Stimulated activated CD8-positive, alpha-beta memory T cell treated with anti-CD3 and anti-CD28 coated beads, Interleukin-15, amount 100 ng/mL, for 1 hour (primary cell): ENCODE data around the gene LAMA2.

Experiments used
- DNase-seq: peaks from one replicate; pipeline ENCODE4 v3.0.0-alpha.2; 2020; ENCODE audit warnings: low read depth

Gene LAMA2

GRCh38 chr6:129269076-129269475 is 386.1 kb downstream of the LAMA2 start:
- DNase-seq = no peak

- no peak for DNase-seq
Observed at GRCh38 chr6:129269891-129270290, 387.0 kb downstream of the LAMA2 start.

GRCh38 chr6:129270450-129270849 is 387.5 kb downstream of the LAMA2 start:
- DNase-seq = no peak

- no peak for DNase-seq
Observed at GRCh38 chr6:129273161-129273560, 390.2 kb downstream of the LAMA2 start.

GRCh38 chr6:129276461-129276860 is 393.5 kb downstream of the LAMA2 start:
- DNase-seq = no peak

GRCh38 chr6:129276986-129277385 is 394.0 kb downstream of the LAMA2 start:
- DNase-seq = no peak

GRCh38 chr6:129279343-129280292 is 396.7 kb downstream of the LAMA2 start:
- no peak for DNase-seq

GRCh38 chr6:129280293-129280644 is 397.3 kb downstream of the LAMA2 start:
- DNase-seq = no peak

- no peak for DNase-seq
Observed at GRCh38 chr6:129280749-129281148, 397.8 kb downstream of the LAMA2 start.

GRCh38 chr6:129281168-129281796 is 398.3 kb downstream of the LAMA2 start:
- no peak for DNase-seq

GRCh38 chr6:129282019-129282418 is 399.1 kb downstream of the LAMA2 start:
- no peak for DNase-seq

- DNase-seq = no peak
Observed at GRCh38 chr6:129284225-129284624, 401.3 kb downstream of the LAMA2 start.

GRCh38 chr6:129287231-129288177 is 404.6 kb downstream of the LAMA2 start:
- no peak for DNase-seq

- DNase-seq = no peak
Observed at GRCh38 chr6:129289442-129289841, 406.5 kb downstream of the LAMA2 start.

- DNase-seq = no peak
Observed at GRCh38 chr6:129292836-129293235, 409.9 kb downstream of the LAMA2 start.

GRCh38 chr6:129297592-129297991 is 414.7 kb downstream of the LAMA2 start:
- no peak for DNase-seq

- DNase-seq = no peak
Observed at GRCh38 chr6:129302671-129303070, 419.7 kb downstream of the LAMA2 start.

GRCh38 chr6:129306826-129307225 is 423.9 kb downstream of the LAMA2 start:
- DNase-seq = no peak

- DNase-seq = no peak
Observed at GRCh38 chr6:129307845-129308244, 424.9 kb downstream of the LAMA2 start.

- DNase-seq = no peak
Observed at GRCh38 chr6:129309154-129309553, 426.2 kb downstream of the LAMA2 start.

- DNase-seq = no peak
Observed at GRCh38 chr6:129312880-129313279, 429.9 kb downstream of the LAMA2 start.

- no peak for DNase-seq
Observed at GRCh38 chr6:129314575-129314974, 431.6 kb downstream of the LAMA2 start.
